ENCODE data around the gene SCD. TPM values are rescaled to one million over a fixed set of nuclear protein-coding genes. Genes with fewer than 3 reads are reported as not detected.

The SCD gene
- 297 and 336 TPM in 2 replicates for total RNA-seq

DNA sequence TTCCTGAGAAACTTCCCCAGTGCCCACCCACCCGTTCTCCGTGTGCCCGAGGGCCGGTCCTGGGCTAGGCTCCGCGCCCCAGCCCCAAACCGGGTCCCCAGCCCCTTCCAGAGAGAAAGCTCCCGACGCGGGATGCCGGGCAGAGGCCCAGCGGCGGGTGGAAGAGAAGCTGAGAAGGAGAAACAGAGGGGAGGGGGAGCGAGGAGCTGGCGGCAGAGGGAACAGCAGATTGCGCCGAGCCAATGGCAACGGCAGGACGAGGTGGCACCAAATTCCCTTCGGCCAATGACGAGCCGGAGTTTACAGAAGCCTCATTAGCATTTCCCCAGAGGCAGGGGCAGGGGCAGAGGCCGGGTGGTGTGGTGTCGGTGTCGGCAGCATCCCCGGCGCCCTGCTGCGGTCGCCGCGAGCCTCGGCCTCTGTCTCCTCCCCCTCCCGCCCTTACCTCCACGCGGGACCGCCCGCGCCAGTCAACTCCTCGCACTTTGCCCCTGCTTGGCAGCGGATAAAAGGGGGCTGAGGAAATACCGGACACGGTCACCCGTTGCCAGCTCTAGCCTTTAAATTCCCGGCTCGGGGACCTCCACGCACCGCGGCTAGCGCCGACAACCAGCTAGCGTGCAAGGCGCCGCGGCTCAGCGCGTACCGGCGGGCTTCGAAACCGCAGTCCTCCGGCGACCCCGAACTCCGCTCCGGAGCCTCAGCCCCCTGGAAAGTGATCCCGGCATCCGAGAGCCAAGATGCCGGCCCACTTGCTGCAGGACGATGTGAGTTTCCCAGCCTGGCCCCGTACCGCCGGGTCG, at the start of gene SCD:
Gene SCD (plus strand): TSS at position 469 of the 803 bp plus-strand sequence. CDS start 272 bp downstream, at position 741.

DNA sequence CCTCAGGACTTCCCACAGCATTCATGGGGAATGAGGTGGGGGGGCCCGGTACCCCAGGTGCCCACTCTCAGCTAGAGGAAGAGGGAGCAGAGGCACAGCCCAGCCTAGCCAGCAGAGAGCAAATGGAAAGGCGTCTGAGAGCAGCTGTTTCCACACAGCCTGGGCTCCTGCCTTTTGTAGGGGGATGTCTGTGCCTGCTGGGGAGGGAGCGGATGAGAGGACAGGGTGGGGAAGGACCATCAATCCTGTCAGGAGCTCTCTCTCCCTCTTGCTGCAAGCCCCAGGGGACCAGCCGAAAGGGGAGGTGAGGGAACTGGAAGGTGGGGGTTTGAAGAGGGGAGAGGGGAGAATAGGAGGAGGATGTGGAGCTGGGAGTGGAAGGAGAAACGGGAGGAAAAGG, 17.0 kb upstream of the SCD start, which contains the start of gene PKD2L1:
Gene PKD2L1 (minus strand): TSS at position 150 of the 400 bp plus-strand sequence. CDS start 125 bp downstream, at position 25.

Other genes with a start within 250 kb of the SCD start
- gene ERLIN1, start 161.2 kb upstream of the SCD start, total RNA-seq: 10.5 and 26.2 TPM in 2 replicates
- 7.7 and 13.0 TPM in 2 replicates for gene CHUK, start 117.6 kb upstream of the SCD start, total RNA-seq
- 12.9 and 24.0 TPM in 2 replicates for gene CWF19L1, start 79.6 kb upstream of the SCD start, total RNA-seq
- gene BLOC1S2, start 60.6 kb upstream of the SCD start, total RNA-seq: 15.1 and 17.3 TPM in 2 replicates
- not detected in 2 replicates for gene PKD2L1, start 17.0 kb upstream of the SCD start, total RNA-seq
- gene WNT8B, start 115.8 kb downstream of the SCD start, total RNA-seq: not detected in 2 replicates
- gene SEC31B, start 172.6 kb downstream of the SCD start, total RNA-seq: 2.3 and 3.3 TPM in 2 replicates
- gene NDUFB8, start 182.6 kb downstream of the SCD start, total RNA-seq: 222 TPM in 2 replicates
- 8.5 and 10.3 TPM in 2 replicates for gene HIF1AN, start 188.7 kb downstream of the SCD start, total RNA-seq